ENCODE measurements around the gene ABTB2.

DNA sequence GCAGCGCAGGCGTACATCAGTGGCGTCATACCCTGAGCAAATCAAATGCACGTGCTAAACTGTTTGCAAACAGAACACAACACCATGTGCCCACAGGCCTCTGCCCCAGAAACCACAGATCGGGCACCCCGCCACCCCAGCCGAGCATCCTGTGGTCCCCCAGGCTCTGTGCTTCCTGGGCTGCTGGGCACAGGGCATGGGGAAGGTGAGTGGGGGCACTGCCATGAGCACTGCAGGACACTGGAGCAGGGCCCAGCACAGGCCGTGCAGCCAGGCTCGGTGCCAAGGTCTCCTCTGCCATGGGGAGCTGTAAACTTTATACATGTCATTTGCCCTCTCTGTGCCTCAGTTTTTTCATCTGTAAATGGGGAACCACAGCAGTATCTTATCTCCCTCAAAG lies 189.8 kb downstream of the ABTB2 start:
- TF ChIP-seq, protein P1, sequence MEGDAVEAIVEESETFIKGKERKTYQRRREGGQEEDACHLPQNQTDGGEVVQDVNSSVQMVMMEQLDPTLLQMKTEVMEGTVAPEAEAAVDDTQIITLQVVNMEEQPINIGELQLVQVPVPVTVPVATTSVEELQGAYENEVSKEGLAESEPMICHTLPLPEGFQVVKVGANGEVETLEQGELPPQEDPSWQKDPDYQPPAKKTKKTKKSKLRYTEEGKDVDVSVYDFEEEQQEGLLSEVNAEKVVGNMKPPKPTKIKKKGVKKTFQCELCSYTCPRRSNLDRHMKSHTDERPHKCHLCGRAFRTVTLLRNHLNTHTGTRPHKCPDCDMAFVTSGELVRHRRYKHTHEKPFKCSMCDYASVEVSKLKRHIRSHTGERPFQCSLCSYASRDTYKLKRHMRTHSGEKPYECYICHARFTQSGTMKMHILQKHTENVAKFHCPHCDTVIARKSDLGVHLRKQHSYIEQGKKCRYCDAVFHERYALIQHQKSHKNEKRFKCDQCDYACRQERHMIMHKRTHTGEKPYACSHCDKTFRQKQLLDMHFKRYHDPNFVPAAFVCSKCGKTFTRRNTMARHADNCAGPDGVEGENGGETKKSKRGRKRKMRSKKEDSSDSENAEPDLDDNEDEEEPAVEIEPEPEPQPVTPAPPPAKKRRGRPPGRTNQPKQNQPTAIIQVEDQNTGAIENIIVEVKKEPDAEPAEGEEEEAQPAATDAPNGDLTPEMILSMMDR (IDR thresholded peaks at IDR 0.05), result no peak
- TF ChIP-seq POLR2A (IDR thresholded peaks at IDR 0.05), result no peak

Data from body of pancreas (tissue), 4 donors.